GM18502 (cell line): ENCODE results near the gene DSCAM.

Experiments
- ATAC-seq: cut with Tn5 transposase; IDR thresholded peaks from one replicate; pipeline ENCODE4 v1.9.1; 2021; ENCODE audit warnings: mild to moderate bottlenecking; ENCODE audit not compliant: unreplicated experiment, poor library complexity

The DSCAM gene

DNA sequence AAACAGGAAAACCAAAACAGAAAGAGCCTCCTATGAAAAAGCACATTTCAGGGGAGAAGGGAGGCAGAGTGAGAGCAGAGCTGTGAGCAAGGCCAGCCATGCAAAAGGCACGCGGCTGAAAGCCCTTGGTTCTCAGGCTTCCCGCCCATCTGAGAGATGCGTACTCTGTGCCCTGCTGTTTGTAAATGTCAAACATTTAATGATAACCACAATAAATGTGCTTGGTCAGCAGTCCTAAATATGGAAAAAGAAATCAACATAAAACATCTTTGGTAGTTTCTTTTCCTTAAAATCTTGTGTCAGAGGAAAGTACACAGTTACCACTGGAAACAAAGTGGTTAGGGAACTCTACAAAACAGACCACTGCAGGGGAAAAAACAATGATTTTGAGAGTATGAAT is 283.1 kb downstream of the DSCAM start:
- no peak for ATAC-seq

DNA sequence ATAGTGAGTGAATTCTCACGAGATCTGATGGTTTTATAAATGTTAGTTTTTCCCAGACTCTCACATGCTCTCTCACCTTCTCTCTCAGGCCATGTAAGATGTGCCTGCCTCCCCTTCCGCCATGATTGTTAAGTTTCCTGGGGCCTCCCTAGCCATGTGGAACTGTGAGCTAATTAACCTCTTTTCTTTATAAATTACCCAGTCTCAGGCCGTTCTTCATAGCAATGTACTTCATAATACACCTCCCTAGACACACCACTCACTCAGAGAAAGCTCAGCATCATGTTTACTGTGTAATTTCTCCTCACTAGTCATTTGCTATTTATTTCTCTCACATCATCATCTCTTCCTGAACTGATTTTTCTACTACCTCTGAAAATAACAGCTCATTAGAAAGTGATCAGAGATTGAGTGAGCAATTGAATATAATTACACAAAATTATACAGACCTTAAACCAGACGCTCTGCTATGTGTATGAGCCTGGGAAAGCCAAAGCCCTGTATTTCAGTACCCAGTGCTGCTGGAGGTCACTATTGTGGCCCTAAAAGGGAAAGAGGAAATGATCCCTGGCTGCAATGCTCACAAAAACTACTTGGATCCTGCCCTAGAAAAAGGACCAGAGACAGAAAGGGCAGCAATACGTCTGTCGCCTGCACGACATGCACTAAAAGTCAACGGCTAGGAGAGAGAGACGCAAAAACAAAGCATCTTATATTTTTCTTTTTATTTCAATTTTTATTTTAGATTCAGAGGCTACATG is 284.5 kb downstream of the DSCAM start:
- ATAC-seq: no peak

DNA sequence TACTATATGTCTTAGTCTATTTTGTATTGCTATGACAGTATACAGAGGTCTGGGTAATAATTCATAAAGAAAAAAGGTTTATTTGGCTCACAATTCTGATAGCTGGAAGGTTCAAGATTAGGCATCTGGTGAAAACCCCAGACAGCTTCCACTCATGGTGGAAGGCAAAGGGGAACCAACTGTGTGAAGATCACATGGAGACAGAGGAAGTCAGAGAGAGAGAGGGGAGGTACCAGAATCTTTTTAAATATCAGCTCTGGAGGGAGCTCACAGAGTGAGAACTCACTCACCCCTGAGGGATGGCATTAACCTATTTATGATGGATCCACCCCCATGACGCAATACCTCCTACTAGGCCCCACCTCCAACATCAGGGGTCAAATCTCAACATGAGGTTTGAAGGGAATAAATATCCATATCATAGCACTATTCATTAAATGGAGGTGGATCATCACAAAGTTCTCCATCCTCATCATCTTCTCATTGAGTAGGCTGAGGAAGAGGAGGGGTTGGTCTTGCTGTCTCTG is 290.5 kb downstream of the DSCAM start:
- no peak for ATAC-seq

DNA sequence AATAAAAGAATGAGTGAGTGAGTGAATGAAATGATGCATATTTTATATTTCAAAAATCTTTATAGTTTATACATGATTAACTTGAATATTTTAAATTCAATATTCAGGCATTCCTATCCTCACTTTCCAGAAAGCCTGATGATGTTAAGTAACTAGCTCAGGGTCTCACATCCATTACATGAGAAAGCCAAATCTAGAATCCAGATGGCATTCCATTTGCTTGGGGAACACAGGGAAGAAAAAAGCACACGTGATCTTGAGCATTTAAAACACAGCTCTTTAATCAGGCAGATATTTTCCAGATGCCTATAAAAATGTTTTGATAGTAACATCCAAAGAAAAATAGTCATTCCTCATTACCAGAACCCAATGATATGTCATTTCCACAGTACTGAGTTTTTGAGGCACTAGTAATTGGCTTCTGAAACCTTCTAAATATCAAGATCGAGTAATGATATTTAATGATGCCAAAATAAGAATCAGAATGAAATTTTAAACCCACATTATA is 291.9 kb downstream of the DSCAM start:
- ATAC-seq: no peak

DNA sequence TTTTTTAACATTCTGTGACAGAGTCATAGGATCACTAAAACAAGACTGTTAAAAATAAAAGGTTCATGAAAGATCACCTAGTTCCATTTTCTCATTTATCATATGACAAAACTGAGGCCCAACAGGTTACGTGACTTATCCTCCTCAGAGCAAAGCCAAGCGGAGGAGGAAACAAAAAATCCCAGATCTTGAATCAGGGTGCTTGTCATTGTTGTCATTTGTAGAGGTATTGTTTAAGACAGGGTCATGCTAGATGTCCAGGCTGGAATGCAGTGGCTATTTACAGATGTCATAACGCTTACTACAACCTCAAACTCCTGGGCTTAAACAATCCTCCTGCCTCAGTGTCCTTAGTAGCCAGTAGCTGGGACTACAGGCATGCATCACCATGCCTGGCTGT is 293.2 kb downstream of the DSCAM start:
- ATAC-seq: no peak

DNA sequence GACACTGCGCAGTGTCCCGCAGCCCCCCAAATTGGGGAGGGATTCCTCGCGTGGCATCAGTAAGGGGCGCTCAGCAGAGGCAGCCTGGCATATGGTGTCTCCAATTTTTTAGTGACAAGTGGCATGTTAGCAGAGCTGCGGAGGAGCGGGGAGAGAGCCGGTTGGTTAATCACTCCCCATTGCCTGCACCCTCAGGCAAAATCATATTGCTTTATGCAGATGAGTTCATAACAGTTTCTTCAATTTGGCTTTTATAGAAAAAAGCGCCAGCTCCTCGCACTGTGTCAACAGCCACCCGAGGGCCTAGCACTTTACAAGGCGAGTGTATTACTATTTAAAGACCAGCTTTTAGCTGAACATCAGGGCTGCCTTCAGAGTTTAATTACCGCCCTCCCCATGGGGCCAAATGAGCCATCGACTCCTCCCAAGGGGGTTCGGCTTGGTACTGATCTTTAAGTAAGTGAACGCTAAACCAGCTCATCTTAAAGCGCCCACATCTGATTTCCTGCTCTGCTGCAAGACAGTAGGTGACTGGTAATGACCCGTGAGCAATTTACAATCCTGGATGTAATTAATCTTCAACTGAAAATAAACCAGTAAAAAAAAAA is 298.9 kb downstream of the DSCAM start:
- ATAC-seq: no peak

DNA sequence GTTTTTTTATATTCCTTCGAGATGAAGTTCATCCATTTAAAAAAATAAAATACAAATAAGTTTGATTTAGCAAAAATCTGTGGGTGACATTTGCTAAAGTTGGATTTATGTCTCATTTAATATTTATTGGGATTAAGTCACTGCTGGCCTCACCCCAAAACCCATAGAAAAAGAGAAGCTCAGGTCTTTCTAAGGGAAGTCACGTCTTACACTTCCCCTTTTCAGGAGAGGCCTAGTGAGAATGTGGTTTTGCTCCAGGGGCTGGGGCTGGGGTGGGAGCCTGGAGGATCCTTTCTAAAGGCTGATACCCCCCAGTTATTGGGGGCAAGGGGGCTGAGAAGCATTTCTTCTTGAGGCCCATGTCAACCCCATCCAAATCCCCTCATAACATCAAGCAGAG is 300.3 kb downstream of the DSCAM start:
- ATAC-seq: no peak

DNA sequence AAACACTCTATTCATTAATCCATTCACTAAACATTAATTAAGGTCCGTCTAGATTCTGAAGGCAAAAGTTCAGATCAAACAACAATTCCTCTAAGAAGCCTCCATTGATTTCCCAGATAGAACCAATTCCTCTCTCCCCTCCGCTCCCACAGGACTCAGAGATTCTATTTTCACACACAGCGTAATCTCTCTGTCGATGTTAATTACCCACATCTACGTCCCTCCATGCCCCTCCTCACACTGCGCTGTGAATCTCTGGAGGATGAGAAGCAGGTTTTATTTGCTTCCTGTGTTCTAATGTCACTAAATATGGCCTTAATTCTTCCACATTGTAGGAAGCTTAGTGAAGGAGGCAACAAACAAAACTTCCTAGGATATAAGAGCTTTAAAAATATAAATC is 306.7 kb downstream of the DSCAM start:
- no peak for ATAC-seq

DNA sequence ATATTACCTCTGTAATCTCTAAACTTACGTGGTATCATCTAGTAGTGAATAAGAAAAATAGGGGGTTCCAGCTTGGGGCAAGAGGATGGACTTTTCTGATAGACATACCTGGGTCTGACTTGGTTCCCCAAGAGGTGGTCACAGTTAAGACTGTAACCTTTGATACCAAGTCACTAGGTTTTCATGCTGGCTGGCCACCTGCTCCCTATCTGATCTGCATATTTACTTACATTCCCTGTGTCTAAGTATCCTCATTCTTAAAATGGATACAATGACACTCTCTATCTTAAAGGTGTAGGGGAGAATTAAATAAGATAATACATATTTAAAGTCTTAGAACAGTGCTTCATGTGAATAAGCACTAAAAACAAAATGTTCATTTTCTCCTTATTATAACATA is 312.1 kb downstream of the DSCAM start:
- ATAC-seq: no peak

DNA sequence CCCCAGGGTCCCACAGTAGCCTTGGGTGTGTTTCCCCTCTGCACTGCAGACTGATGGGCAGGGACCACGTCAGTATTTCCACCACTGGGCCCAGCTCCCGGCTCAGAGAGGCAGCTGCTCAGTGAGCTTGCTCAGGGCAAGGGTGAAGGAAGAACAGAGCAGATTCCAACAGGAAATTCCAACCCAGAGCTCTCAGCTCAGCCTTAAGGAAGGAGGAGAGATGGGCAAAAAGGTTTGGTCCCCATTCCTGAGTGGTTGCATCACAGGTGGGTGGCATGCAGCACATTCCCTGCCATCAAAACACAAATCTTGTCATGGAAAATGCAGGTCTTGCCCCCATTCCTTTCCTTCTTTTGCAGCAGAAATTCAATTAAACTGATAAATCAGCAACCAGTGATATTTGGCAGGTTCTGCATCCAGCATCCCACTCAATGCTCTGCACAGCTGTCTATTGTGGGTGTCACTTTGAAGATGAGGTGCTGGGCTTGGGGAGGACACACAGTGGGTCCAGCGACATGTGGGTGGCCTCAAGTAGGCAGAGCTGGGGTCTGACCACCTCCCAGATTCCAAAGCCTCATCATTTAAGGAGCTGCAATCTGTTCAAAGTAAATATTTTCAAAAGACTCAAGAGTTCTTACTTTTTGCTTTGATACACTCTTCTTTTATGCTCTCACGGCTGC is 315.4 kb downstream of the DSCAM start:
- no peak for ATAC-seq

DNA sequence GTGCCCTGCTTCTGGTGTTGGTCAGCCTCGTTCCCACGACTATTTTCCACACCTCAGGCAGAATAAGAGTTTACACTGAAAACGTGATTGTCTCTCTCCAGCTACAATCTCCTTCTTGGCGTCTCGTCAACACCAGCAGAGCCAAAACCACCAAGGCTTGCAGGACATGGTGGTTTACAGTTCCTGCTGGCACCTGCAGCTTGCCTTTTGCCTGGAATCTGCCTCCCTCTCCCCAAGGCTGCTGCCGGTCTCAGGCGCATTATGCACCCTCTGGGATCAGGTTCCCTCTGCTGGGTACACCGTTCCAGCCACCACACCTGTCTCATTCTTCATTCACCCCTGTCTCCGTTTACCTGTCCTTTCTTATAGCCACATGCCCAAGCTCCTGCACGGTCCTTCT is 315.9 kb downstream of the DSCAM start:
- no peak for ATAC-seq

DNA sequence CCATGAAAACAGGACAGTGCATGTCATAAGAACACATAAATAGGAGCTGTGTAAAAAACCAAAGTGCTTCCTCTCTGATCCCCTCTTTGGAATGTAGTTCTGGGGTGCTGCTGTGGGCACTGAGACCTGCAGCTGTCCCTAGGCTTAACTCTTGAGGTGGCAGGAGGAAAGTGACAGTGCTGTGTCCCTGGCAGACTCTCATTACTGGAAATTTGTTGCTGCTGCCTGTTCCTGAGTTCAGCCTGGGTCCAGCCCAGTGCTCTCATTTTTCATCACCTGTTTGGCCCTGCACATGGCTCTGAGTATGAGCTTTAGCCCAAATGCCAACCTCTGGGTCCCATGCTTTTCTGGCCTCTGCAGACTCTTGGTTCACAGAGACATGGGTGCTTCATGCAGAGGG is 329.3 kb downstream of the DSCAM start:
- ATAC-seq: no peak

DNA sequence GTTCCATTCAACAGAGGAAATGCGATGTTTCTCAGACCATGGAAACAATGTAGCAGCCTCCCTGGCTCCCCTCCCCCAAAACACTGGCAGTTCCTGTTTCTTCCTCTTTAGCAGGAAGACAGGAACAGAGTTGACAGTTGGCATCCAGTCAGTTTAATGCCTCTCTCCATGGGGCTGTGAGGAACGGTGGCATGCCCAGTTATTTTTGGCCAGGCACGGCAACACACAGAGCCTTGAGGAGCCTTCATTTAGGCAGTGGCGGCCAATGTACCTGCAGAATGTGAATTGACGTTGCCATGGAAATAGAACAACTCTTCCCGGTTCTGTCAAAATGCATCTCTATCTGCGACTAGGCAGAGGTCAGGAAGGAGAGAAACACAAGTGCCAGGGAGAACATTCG is 330.6 kb downstream of the DSCAM start:
- ATAC-seq: no peak

DNA sequence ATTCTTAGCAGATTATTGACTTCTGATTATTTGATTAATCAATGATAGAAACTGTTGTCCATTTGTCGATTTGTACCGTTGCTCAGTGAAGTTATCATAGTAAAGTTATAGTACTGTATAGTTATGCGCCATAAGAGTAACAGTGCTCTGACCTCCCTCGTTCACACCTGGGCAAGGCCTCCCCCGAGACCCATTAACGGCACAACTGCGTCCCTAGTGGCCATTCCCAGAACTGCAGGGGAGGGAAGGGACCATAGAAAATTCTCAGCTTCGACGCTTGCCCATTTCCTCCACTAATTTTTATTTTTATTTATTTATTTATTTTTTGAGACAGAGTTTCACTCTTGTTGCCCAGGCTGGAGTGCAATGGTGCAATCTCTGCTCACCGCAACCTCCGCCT is 334.4 kb downstream of the DSCAM start:
- no peak for ATAC-seq

DNA sequence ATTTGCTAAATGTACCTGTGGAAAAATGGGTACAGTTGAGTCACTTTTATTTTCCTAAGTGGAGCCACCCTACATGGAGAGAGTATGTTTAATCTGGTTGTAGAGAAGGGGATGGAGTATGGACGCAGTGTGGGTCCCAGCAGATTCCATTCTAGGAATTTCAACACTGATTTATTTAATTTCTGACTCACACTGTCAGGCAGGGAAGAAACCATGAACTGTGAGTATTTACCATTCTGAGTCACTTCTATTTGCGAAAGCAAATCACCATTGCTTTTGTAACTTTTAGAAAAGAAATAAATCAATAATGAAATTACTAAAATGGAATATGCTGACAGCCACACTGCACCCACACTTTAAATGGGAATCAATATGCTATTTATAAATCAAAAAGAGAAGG is 339.0 kb downstream of the DSCAM start:
- ATAC-seq: no peak

DNA sequence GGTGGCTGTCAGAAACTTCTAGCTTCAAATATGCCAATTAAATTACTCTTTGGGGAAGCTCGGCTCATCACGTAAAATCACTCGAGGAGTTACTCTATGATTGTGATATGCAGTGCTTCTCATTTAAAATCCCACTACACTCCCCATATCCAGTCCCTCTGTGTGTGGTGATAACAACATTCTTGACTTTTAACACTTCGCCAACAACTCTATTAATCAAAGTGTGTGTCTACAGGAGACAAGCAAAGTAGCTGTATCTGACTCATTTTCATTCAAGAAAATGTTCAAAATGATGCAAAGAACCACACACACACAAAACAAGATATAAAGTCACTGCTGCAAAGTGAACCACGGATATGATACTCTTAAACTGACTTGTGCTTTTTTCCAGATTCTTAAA is 341.3 kb downstream of the DSCAM start:
- ATAC-seq: no peak

DNA sequence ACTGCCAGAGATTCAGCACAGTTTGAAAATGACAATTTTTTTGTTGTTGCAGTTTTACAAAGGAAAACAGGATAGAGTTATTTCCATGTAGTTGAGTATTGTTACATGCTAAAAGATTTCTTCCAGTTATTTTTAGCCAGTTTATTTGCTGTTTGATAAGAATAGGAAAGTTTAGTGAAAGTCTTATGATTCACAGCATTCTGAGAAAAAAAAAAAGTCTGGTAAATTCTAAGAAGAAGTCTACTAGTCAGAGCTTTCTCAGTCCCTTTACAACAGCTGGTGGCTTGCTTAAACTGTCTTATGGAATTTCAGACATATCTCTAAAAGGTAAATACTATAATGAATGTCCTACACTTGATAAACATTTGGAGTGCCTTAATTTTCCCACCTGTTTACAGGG is 341.7 kb downstream of the DSCAM start:
- no peak for ATAC-seq

DNA sequence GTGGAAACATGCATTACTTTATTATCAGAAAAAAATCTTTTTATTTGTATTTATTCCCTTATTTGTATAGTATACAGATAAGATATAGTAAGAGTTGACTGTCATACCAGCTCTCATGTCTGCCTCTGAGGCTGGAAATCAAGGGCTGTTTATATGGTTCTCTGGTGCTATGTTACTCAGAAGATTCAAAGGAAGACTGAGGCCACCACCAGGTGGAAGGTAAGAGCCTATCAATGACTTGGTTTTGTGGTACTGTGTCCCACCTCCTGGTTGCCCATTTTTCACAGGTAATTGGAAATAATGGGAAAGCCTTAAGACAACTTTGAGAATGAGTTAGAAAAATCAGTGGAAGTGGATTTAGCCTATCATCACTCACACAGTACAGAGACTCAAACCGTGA is 342.1 kb downstream of the DSCAM start:
- no peak for ATAC-seq

DNA sequence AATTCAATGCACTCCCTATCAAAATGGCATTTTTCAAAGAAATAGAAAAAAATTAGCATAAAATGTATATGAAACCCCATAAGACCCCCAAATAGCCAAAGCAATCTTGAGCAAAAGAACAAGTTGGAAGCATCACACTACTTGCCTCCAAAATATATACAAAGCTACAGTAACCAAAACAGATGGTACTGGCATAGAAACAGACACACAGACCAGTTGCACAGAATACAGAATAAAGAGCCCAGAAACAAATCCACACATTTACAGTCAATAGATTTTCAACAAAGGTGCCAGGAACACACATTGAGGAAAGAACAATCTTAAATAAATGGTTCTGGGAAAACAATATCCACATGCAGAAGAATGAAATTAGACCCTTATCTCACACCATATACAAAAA is 350.8 kb downstream of the DSCAM start:
- no peak for ATAC-seq

DNA sequence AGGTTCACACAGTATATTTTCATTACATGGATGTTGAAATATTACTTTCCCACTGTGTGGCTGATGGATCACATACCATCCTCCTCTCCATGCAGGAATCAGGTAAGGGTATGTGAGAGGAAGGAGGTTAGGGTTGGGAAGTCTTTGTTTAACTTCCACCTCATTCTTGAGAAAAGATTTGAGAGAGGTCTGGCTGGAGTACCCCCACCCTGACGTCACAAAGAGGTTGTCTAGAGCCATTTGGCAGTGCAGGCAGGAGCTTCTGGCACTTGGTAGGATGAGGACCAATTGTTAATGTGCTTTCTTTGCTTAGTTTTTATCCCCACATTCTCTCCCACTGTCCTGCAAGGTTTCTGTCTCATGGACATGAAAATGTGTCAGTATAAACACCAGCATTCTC is 356.6 kb downstream of the DSCAM start:
- ATAC-seq: no peak

DNA sequence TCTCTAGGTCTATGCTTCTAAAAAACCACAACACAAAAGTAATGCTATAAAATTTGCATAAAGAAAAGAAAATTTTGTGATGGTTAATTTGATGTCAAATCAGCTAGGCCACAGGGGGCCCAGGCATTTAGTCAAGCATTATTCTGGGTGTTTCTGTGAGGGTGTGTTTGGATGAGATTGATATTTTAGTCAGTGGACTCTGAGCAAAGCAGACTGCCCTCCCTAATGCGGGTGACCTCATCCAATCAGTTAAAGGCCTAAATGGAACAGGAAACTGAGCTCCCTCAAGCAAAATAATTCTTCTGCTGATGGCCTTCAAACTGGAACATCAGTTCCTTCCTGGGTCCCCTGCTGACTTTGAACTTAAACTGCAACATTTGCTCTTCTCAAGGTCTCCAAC is 358.0 kb downstream of the DSCAM start:
- no peak for ATAC-seq
